Gastrocnemius medialis (tissue), 4 donors: ENCODE measurements around the gene CWC27.

Experiments
- POLR2A ChIP-seq, 2 donors: fragments of 450-650 bp; IDR thresholded peaks; one replicate each; pipeline ENCODE4 v1.6.1; 2017; ENCODE audit warnings: antibody characterized with exemption in 2 of 2, mild to moderate bottlenecking in 2 of 2, moderate library complexity in 2 of 2
- TF ChIP-seq, protein P1 (sequence below), 5 experiments: fragments of 450-650 bp in 3 of 5; fragments of 200-600 bp in 2 of 5; sonication (generic) in 2 of 5; IDR thresholded peaks in 4 of 5; conservative IDR thresholded peaks in 1 of 5; 1 replicate in 4 of 5; 2 replicates in 1 of 5; pipeline ENCODE4 v1.5.1; 2016 to 2019; ENCODE audit warnings: antibody characterized with exemption in 5 of 5, mild to moderate bottlenecking in 3 of 5, moderate library complexity in 3 of 5

DNA sequence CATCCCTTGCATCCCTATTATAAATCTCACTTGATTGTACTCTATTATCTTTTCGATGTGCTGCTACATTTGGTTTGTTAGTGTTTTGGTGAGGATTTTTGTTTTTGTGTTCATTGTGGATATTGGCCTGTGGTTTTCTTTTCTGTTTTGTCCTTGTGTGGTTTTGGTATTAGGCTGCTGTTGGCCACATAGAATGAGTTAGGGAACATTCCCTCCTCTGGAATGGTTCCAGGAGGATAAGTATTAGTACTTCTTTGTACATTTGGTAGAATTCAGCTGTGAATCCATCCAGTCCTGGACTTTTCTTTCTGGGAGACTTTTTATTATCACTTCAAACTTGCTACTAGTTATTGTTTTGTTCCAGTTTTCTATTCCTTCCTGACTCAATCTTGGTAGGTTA lies 287.2 kb downstream of the CWC27 start:
- TF ChIP-seq, protein P1, sequence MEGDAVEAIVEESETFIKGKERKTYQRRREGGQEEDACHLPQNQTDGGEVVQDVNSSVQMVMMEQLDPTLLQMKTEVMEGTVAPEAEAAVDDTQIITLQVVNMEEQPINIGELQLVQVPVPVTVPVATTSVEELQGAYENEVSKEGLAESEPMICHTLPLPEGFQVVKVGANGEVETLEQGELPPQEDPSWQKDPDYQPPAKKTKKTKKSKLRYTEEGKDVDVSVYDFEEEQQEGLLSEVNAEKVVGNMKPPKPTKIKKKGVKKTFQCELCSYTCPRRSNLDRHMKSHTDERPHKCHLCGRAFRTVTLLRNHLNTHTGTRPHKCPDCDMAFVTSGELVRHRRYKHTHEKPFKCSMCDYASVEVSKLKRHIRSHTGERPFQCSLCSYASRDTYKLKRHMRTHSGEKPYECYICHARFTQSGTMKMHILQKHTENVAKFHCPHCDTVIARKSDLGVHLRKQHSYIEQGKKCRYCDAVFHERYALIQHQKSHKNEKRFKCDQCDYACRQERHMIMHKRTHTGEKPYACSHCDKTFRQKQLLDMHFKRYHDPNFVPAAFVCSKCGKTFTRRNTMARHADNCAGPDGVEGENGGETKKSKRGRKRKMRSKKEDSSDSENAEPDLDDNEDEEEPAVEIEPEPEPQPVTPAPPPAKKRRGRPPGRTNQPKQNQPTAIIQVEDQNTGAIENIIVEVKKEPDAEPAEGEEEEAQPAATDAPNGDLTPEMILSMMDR (IDR thresholded peaks at IDR 0.05 in 4 of 5, conservative IDR thresholded peaks at IDR 0.05 in 1 of 5): no peak
- TF ChIP-seq POLR2A (IDR thresholded peaks at IDR 0.05): no peak
